HEK293 (cell line): ENCODE data around the gene CNDP2.

ENCODE experiments used
- CTCF ChIA-PET: fragments of 350-600 bp; formaldehyde crosslinking; extraction: SDS; loops from one replicate; lab custom pipeline; 2021; ENCODE audit warnings: antibody characterized with exemption; lab: Yijun Ruan, JAX
- POLR2A ChIA-PET: fragments of 300-600 bp; formaldehyde crosslinking; extraction: SDS; loops from one replicate; lab custom pipeline; 2020; ENCODE audit warnings: antibody characterized with exemption, inconsistent platforms; lab: Yijun Ruan, JAX
- H3K27ac ChIP-seq: fragments of 200-500 bp; sonication (Bioruptor generic); 2 replicates; pipeline ENCODE4 v1.5.1; 2014; ENCODE audit warnings: low read depth, low read length, control low read depth, inconsistent platforms; ENCODE audit errors: extremely low read depth
- H3K36me3 ChIP-seq, 2 experiments: fragments of 200-500 bp in 1 of 2; sonication (Bioruptor generic) in 1 of 2; 1 replicate in 1 of 2; 2 replicates in 1 of 2; pipeline ENCODE4 v1.5.1; 2014 to 2017; ENCODE audit warnings: inconsistent platforms in 2 of 2, low read length in 2 of 2; ENCODE audit not compliant: control insufficient read depth in 2 of 2, insufficient read depth in 1 of 2
- H3K4me1 ChIP-seq: fragments of 200-500 bp; sonication (Bioruptor generic); 2 replicates; pipeline ENCODE4 v1.5.1; 2014; ENCODE audit warnings: mild to moderate bottlenecking, low read length, inconsistent platforms; ENCODE audit not compliant: control insufficient read depth, insufficient read depth
- H3K4me3 ChIP-seq: 2 replicates; pipeline ENCODE4 v1.5.1; 2011; ENCODE audit warnings: low read depth, mild to moderate bottlenecking, control low read depth, low read length, moderate library complexity
- H3K9me3 ChIP-seq: fragments of 200-500 bp; sonication (Bioruptor generic); 2 replicates; pipeline ENCODE4 v1.5.1; 2014; ENCODE audit warnings: low read depth, low read length, inconsistent platforms; ENCODE audit not compliant: control insufficient read depth, insufficient read depth
- GLIS1 ChIP-seq: fragments of 450-650 bp; formaldehyde crosslinking; IDR thresholded peaks from 2 replicates; pipeline ENCODE4 v1.5.1; 2016; ENCODE audit warnings: missing biosample characterization, missing genetic modification characterization
- KLF7 ChIP-seq: fragments of 450-650 bp; formaldehyde crosslinking; IDR thresholded peaks from 2 replicates; pipeline ENCODE4 v1.5.1; 2016; ENCODE audit warnings: missing biosample characterization, missing genetic modification characterization, borderline replicate concordance
- SP7 ChIP-seq: fragments of 450-650 bp; formaldehyde crosslinking; IDR thresholded peaks from 2 replicates; pipeline ENCODE4 v1.5.1; 2016; ENCODE audit warnings: missing biosample characterization, missing genetic modification characterization
- ZBTB44 ChIP-seq: fragments of 450-650 bp; IDR thresholded peaks from 2 replicates; pipeline ENCODE4 v1.5.1; 2018; ENCODE audit warnings: missing biosample characterization, mild to moderate bottlenecking, missing genetic modification characterization
- ZFHX2 ChIP-seq: fragments of 450-650 bp; formaldehyde crosslinking; conservative IDR thresholded peaks from 2 replicates; pipeline ENCODE4 v1.5.1; 2016; ENCODE audit warnings: missing biosample characterization, missing genetic modification characterization
- ZFP3 ChIP-seq: fragments of 450-650 bp; formaldehyde crosslinking; IDR thresholded peaks from 2 replicates; pipeline ENCODE4 v1.5.1; 2016; ENCODE audit warnings: low read depth, missing biosample characterization, missing genetic modification characterization
- ZFP37 ChIP-seq: fragments of 450-650 bp; formaldehyde crosslinking; IDR thresholded peaks from 2 replicates; pipeline ENCODE4 v1.5.1; 2016; ENCODE audit warnings: missing biosample characterization, missing genetic modification characterization
- ZNF112 ChIP-seq: fragments of 450-650 bp; formaldehyde crosslinking; IDR thresholded peaks from 2 replicates; pipeline ENCODE4 v1.5.0; 2017; ENCODE audit warnings: missing biosample characterization, missing genetic modification characterization
- ZNF169 ChIP-seq: fragments of 450-650 bp; formaldehyde crosslinking; IDR thresholded peaks from 2 replicates; pipeline ENCODE4 v1.5.1; 2016; ENCODE audit warnings: missing biosample characterization, missing genetic modification characterization
- ZNF214 ChIP-seq: fragments of 450-650 bp; formaldehyde crosslinking; IDR thresholded peaks from 2 replicates; pipeline ENCODE4 v1.5.1; 2017; ENCODE audit warnings: missing biosample characterization, mild to moderate bottlenecking, missing genetic modification characterization, borderline replicate concordance
- ZNF23 ChIP-seq: fragments of 450-650 bp; formaldehyde crosslinking; IDR thresholded peaks from 2 replicates; pipeline ENCODE4 v1.5.1; 2016; ENCODE audit warnings: missing biosample characterization, missing genetic modification characterization, borderline replicate concordance
- ZNF341 ChIP-seq: fragments of 450-650 bp; formaldehyde crosslinking; IDR thresholded peaks from 2 replicates; pipeline ENCODE4; 2016; ENCODE audit warnings: low read depth, missing biosample characterization, missing genetic modification characterization
- ZNF433 ChIP-seq: fragments of 450-650 bp; formaldehyde crosslinking; IDR thresholded peaks from 2 replicates; pipeline ENCODE4 v1.5.1; 2016; ENCODE audit warnings: missing biosample characterization, missing genetic modification characterization, low read depth
- ZNF530 ChIP-seq: fragments of 450-650 bp; formaldehyde crosslinking; IDR thresholded peaks from 2 replicates; pipeline ENCODE4 v1.5.1; 2016; ENCODE audit warnings: low read depth, missing biosample characterization, missing genetic modification characterization
- ZNF560 ChIP-seq: fragments of 450-650 bp; formaldehyde crosslinking; IDR thresholded peaks from 2 replicates; pipeline ENCODE4 v1.5.1; 2017; ENCODE audit warnings: missing biosample characterization, missing genetic modification characterization, borderline replicate concordance
- ZNF585B ChIP-seq: fragments of 450-650 bp; formaldehyde crosslinking; IDR thresholded peaks from 2 replicates; pipeline ENCODE4 v1.5.1; 2016; ENCODE audit warnings: missing biosample characterization, missing genetic modification characterization
- ZNF610 ChIP-seq: fragments of 450-650 bp; formaldehyde crosslinking; IDR thresholded peaks from 2 replicates; pipeline ENCODE4 v1.5.1; 2016; ENCODE audit warnings: missing biosample characterization, missing genetic modification characterization, borderline replicate concordance
- ZNF664 ChIP-seq: fragments of 450-650 bp; formaldehyde crosslinking; IDR thresholded peaks from 2 replicates; pipeline ENCODE4 v1.5.1; 2016; ENCODE audit warnings: missing biosample characterization, missing genetic modification characterization
- TF ChIP-seq, protein P1 (sequence below): fragments of 450-650 bp; formaldehyde crosslinking; IDR thresholded peaks from 2 replicates; pipeline ENCODE4 v1.5.1; 2016; ENCODE audit warnings: missing biosample characterization, missing genetic modification characterization
- TF ChIP-seq, protein P2 (sequence below): fragments of 450-650 bp; formaldehyde crosslinking; IDR thresholded peaks from 2 replicates; pipeline ENCODE4 v1.5.1; 2017; ENCODE audit warnings: missing biosample characterization, mild to moderate bottlenecking, missing genetic modification characterization, moderate library complexity
- TF ChIP-seq, protein P3 (sequence below): fragments of 450-650 bp; formaldehyde crosslinking; IDR thresholded peaks from 2 replicates; pipeline ENCODE4 v1.5.1; 2016; ENCODE audit warnings: missing biosample characterization, missing genetic modification characterization
- TF ChIP-seq, protein P4 (sequence below): fragments of 450-650 bp; formaldehyde crosslinking; IDR thresholded peaks from 2 replicates; pipeline ENCODE4 v1.5.1; 2016; ENCODE audit warnings: missing biosample characterization, missing genetic modification characterization
- TF ChIP-seq, protein P5 (sequence below): fragments of 450-650 bp; formaldehyde crosslinking; IDR thresholded peaks from 2 replicates; pipeline ENCODE4 v1.5.1; 2016; ENCODE audit warnings: missing biosample characterization, missing genetic modification characterization

Gene CNDP2

GRCh38 chr18:74533666-74534065 is 37.5 kb downstream of the CNDP2 start:
- TF ChIP-seq ZFP3 (tag by site-specific recombination) (no peak), ZNF560 (no peak), ZNF610 (tag by site-specific recombination) (no peak), ZNF530 (tag by site-specific recombination) (no peak), ZFHX2 (tag by site-specific recombination) (no peak), ZNF214 (tag by site-specific recombination) (no peak), GLIS1 (tag by site-specific recombination) (no peak), ZNF169 (no peak), KLF7 (tag by site-specific recombination) (no peak), ZNF433 (no peak), ZNF585B (tag by site-specific recombination) (no peak), SP7 (tag by site-specific recombination) (no peak), ZNF23 (tag by site-specific recombination) (no peak)
- TF ChIP-seq, protein P1, sequence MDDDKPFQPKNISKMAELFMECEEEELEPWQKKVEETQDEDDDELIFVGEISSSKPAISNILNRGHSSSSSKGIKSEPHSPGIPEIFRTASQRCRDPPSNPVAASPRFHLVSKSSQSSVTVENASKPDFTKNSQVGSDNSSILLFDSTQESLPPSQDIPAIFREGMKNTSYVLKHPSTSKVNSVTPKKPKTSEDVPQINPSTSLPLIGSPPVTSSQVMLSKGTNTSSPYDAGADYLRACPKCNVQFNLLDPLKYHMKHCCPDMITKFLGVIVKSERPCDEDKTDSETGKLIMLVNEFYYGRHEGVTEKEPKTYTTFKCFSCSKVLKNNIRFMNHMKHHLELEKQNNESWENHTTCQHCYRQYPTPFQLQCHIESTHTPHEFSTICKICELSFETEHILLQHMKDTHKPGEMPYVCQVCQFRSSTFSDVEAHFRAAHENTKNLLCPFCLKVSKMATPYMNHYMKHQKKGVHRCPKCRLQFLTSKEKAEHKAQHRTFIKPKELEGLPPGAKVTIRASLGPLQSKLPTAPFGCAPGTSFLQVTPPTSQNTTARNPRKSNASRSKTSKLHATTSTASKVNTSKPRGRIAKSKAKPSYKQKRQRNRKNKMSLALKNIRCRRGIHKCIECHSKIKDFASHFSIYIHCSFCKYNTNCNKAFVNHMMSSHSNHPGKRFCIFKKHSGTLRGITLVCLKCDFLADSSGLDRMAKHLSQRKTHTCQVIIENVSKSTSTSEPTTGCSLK (tag by site-specific recombination), result no peak
- TF ChIP-seq, protein P2, sequence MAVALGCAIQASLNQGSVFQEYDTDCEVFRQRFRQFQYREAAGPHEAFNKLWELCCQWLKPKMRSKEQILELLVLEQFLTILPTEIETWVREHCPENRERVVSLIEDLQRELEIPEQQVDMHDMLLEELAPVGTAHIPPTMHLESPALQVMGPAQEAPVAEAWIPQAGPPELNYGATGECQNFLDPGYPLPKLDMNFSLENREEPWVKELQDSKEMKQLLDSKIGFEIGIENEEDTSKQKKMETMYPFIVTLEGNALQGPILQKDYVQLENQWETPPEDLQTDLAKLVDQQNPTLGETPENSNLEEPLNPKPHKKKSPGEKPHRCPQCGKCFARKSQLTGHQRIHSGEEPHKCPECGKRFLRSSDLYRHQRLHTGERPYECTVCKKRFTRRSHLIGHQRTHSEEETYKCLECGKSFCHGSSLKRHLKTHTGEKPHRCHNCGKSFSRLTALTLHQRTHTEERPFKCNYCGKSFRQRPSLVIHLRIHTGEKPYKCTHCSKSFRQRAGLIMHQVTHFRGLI (tag by site-specific recombination), result no peak
- TF ChIP-seq, protein P3, sequence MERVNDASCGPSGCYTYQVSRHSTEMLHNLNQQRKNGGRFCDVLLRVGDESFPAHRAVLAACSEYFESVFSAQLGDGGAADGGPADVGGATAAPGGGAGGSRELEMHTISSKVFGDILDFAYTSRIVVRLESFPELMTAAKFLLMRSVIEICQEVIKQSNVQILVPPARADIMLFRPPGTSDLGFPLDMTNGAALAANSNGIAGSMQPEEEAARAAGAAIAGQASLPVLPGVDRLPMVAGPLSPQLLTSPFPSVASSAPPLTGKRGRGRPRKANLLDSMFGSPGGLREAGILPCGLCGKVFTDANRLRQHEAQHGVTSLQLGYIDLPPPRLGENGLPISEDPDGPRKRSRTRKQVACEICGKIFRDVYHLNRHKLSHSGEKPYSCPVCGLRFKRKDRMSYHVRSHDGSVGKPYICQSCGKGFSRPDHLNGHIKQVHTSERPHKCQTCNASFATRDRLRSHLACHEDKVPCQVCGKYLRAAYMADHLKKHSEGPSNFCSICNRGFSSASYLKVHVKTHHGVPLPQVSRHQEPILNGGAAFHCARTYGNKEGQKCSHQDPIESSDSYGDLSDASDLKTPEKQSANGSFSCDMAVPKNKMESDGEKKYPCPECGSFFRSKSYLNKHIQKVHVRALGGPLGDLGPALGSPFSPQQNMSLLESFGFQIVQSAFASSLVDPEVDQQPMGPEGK (tag by site-specific recombination), result no peak
- TF ChIP-seq, protein P4, sequence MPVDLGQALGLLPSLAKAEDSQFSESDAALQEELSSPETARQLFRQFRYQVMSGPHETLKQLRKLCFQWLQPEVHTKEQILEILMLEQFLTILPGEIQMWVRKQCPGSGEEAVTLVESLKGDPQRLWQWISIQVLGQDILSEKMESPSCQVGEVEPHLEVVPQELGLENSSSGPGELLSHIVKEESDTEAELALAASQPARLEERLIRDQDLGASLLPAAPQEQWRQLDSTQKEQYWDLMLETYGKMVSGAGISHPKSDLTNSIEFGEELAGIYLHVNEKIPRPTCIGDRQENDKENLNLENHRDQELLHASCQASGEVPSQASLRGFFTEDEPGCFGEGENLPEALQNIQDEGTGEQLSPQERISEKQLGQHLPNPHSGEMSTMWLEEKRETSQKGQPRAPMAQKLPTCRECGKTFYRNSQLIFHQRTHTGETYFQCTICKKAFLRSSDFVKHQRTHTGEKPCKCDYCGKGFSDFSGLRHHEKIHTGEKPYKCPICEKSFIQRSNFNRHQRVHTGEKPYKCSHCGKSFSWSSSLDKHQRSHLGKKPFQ (tag by site-specific recombination), result no peak
- ChIA-PET CTCF (no interaction called here), POLR2A (no interaction called here)
- Histone ChIP-seq H3K36me3 (no peaks in the 10 kb centered on the region), H3K4me1 (no peaks in the 10 kb centered on the region), H3K4me3 (no peak overlapping the region), H3K9me3 (no peaks in the 10 kb centered on the region), H3K27ac (no peak overlapping the region)

DNA sequence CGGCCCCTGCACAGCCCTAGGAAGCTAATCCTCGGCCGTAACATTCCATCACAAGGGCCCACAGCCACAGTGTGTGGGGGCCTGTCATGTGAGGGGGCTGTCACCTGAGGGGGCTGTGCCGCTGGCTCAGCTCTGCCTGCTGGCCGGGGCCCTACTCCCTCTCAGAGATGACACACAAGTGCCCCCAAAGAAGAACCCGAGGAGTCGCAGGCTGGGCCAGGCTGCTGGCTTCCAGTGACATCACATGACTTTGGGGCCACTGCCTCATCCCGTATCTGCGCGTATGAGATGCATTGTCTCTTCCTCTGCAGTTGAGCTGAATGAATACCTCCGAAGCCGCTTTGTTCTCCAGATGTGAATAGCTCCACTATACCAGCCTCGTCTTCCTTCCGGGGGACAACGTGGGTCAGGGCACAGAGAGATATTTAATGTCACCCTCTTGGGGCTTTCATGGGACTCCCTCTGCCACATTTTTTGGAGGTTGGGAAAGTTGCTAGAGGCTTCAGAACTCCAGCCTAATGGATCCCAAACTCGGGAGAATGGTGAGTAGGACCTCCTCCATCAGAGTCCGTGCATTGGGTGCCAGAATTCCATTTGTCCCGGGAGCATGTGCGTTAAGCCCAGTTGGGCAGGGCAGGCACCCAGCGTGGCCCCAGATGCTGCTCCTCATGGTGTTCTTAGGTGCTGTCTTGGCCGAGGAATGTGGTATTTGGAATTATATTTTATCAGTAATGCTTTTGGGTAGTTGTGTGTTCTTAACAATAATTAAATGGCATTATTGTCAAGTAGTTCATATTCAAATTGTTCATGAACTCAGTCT is 38.2 kb downstream of the CNDP2 start, which contains the start of gene CNDP1:
Gene CNDP1 (plus strand): TSS at position 351 of the 820 bp plus-strand sequence. CDS start 168 bp downstream, at position 519.
- POLR2A ChIA-PET, result no interaction called here
- Histone ChIP-seq H3K36me3 (no peaks in the 10 kb centered on the region), H3K4me3 (no peak within 1 kb of the TSS), H3K27ac (no peak within 1 kb of the TSS), H3K9me3 (no peaks in the 10 kb centered on the region), H3K4me1 (no peaks in the 10 kb centered on the region)
- CTCF ChIA-PET, result interaction anchor here (1.1 kb wide), 1 partner anchor 17 kb away, joined by 4 read pairs; no protein-coding TSS in a partner anchor
- TF ChIP-seq, protein P5, sequence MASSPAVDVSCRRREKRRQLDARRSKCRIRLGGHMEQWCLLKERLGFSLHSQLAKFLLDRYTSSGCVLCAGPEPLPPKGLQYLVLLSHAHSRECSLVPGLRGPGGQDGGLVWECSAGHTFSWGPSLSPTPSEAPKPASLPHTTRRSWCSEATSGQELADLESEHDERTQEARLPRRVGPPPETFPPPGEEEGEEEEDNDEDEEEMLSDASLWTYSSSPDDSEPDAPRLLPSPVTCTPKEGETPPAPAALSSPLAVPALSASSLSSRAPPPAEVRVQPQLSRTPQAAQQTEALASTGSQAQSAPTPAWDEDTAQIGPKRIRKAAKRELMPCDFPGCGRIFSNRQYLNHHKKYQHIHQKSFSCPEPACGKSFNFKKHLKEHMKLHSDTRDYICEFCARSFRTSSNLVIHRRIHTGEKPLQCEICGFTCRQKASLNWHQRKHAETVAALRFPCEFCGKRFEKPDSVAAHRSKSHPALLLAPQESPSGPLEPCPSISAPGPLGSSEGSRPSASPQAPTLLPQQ (tag by site-specific recombination), result no peak
- TF ChIP-seq ZFP37 (tag by site-specific recombination) (no peak), ZNF664 (tag by site-specific recombination) (no peak), ZNF214 (tag by site-specific recombination) (no peak), ZNF341 (tag by site-specific recombination) (no peak), ZNF112 (tag by site-specific recombination) (no peak), ZFHX2 (tag by site-specific recombination) (no peak), ZBTB44 (tag by site-specific recombination) (no peak)
